ENCODE data around the gene DTX1.

GRCh38 chr12:113083863-113084435 is 27.4 kb downstream of the DTX1 start:
- TF ChIP-seq TAF1 (IDR thresholded peaks at IDR 0.05; ENCODE audit: low read depth, low read length) (no peak), POLR2AphosphoS5 (IDR thresholded peaks at IDR 0.05; ENCODE audit: low read depth, low read length) (no peak), POLR2A (IDR thresholded peaks at IDR 0.05; ENCODE audit: low read depth, low read length) (no peak), PAX5 (IDR thresholded peaks at IDR 0.05; ENCODE audit: insufficient read depth, low read length, severe bottlenecking) (no peak), SPI1 (IDR thresholded peaks at IDR 0.05; ENCODE audit: low read depth, low read length) (no peak)

Data from GM12891 (cell line).